GM19468 (cell line): ENCODE data around the gene KRTAP5-7.
"Not testable (repeated sequence)": the region's sequence is repeated elsewhere in the genome, so short reads cannot be mapped to it uniquely, and the experiment has no call there.

Source experiments
- ATAC-seq: cut with Tn5 transposase; IDR thresholded peaks from one replicate; pipeline ENCODE4 v1.9.1; 2021; ENCODE audit warnings: mild to moderate bottlenecking, moderate library complexity, moderate number of reproducible peaks; ENCODE audit not compliant: unreplicated experiment; ENCODE audit errors: extremely low read depth

KRTAP5-7 gene

DNA sequence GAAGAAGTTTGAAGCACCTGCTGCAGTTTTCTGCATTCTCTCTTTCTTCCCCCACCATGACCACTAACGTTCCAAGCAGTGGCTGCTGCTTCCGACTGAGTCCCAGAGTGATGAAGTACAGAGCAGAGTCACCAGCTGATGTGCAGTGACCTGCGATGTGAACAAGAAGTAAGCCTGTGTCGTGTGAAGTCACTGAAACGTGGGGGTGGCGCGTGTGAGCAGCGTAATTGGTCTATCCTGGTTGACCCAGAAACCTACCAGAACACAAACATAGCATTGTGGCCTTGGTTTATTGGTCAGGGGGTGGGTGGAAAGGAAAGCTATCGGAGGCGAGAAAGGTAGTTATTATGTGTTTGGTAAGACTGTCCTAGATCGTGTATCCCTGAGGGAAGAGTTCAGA lies 3.5 kb downstream of the KRTAP5-7 start:
- ATAC-seq = no peak

DNA sequence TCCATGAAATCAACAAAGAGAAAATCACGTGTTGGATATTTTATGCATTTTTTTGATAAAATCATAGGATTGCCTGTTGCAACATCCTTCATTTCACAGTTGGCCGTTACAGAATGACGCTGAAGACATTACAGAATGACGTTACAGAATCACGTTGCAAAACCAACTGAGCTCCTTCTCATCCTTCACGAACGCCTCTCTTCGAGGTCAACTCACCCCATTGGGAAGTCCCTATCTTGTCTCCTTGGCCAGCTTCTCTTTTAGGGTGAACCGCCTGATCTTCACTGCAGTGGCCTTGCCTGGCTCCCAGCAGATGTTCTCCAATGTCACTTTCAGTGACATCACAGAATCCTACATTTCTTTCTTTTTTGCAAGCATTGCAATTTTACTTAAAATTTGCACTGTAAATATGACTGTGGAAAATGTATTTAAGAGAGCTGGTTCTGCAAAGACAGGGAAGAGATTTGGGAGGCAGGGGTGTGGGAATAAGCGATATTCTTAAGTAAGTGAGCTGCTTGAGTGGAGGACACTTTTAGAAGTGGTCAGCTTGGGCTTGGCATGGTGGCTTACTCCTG lies 5.1 kb downstream of the KRTAP5-7 start:
- ATAC-seq = no peak

DNA sequence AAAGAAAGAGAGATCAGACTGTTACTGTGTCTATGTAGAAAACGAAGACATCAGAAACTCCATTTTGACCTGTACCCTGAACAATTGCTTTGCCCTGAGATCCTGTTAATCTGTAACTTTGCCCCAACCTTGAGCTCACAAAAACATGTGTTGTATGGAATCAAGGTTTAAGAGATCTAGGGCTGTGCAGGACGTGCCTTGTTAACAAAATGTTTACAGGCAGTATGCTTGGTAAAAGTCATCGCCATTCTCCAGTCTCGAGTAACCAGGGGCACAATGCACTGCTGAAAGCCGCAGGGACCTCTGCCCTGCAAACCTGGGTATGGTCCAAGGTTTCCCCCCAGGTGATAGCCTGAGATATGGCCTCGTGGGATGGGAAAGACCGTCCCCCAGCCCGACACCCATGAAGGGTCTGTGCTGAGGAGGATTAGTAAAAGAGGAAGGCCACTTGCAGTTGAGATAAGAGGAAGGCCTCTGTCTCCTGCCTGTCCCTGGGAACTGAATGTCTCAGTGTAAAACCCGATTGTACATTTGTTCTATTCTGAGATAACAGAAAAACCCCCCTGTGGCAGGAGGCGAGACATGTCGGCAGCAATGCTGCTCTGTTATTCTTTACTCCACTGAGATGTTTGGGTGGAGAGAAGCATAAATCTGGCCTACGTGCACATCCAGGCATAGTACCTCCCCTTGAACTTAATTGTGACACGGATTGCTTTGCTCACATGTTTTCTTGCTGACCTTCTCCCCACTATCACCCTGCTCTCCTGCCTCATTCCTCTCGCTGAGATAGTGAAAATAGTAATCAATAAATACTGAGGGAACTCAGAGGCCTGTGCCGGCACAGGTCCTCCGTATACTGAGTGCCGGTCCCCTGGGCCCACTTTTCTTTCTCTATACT lies 7.9 kb downstream of the KRTAP5-7 start:
- not testable (repeated sequence) for ATAC-seq

DNA sequence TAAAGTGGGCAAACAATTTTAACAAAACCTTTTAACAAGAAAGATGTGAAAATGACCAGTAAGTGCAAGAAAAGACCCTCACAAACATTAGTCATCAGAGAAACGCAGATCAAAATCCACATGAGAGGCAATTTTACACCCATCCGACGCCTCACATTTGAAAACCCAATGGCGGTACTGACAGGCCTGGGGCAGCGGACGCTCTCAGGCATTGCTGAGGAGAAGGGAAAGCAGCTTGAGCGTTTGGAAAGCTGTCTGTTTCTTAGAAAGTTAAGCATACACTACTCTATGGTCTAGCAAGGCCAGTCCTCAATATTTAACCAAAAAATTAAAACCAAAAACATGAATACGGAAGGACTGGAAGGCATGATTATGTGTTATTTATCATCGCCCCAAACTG lies 8.8 kb downstream of the KRTAP5-7 start:
- ATAC-seq = no peak

DNA sequence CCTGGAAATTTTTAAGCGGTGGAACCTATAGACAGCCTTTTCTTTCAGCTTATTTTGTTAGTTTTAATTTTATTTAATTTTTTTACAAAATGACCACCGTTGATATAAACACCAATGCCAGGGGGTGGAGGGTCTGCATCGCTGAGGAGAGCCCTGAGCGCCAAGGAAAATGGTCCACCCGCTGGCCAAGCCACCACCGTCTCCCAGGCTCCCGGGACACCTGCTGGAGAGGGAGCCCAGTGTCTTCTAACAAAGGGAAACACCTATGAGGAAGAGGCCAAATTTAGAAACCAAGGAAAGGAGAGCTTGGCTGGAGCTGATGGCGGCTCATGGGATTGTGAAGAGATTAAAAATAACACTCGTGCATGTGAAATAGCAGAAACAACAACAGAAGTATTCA lies 10.5 kb downstream of the KRTAP5-7 start:
- ATAC-seq = no peak

DNA sequence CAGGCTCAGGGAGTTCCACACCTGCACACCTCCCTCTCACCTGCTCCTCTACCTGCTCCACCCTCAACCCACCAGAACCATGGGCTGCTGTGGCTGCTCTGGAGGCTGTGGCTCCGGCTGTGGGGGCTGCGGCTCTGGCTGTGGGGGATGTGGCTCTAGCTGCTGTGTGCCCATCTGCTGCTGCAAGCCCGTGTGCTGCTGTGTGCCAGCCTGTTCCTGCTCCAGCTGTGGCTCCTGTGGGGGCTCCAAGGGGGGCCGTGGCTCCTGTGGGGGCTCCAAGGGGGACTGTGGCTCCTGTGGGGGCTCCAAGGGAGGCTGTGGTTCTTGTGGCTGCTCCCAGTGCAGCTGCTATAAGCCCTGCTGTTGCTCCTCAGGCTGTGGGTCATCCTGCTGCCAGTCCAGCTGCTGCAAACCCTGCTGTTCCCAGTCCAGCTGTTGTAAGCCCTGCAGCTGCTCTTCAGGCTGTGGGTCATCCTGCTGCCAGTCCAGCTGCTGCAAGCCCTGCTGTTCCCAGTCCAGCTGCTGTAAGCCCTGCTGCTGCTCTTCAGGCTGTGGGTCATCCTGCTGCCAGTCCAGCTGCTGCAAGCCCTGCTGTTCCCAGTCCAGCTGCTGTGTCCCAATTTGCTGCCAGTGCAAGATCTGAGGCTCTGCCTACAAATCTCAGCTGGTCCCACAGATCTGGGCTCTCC lies 11.1 kb downstream of the KRTAP5-7 start, which contains the start of gene KRTAP5-8:
KRTAP5-8 (plus strand) TSS at position 49 of the 689 bp plus-strand sequence; CDS start at position 80, 31 bp downstream.
- ATAC-seq = not testable (repeated sequence)

DNA sequence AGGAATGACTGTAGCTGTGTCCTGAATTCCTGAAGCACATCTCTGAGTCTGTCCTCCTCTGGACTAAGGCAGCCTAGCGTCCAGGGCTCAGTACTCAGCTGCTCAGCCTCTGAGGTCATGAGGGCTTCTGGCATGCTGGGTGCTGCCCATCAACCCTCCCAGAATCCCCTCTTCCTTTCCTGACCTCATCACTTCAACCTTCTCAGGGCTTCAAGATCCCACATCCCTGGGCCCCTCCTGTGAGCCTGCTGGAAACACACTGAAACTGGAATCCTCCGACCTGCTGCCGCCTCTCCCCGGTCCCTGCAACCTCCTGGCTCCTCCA lies 11.6 kb downstream of the KRTAP5-7 start:
- ATAC-seq = no peak

DNA sequence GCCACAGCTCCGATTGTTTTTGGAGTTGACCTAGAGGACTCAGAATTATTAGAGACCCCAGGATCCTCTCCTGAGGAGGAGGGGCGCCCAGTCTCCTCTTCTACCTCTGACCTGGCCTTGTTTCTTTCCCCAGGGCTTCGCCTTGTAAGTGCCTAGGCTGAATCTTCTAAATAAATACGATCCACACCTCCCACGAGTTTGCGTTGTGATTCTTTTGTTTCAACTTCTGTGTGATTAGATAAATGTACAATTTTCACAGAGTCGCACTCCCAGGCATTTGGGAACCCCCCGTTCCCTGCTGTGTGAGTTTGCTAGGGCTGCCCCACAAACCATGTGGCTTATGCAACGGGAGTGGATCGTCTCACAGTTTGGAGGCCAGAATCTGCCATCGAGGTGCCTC lies 11.9 kb downstream of the KRTAP5-7 start:
- ATAC-seq = no peak

DNA sequence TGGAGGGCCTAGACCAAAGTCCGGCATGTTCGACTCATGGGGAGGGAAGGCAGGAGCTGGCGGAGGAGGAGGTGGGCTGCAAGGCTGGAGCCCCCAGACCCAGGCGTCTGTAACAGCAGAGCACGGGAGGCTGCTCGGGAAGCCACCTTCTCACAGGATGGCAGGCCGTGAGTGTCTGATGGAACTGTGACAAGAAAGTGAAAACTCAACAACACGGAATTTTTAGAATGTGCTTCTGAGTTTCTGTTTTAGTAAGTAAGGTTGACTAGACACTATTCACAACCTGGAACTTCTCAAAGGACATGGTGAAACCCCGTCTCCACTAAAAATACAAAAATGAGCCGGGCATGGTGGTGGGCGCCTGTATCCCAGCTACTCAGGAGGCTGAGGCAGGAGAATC lies 12.9 kb downstream of the KRTAP5-7 start:
- not testable (repeated sequence) for ATAC-seq

DNA sequence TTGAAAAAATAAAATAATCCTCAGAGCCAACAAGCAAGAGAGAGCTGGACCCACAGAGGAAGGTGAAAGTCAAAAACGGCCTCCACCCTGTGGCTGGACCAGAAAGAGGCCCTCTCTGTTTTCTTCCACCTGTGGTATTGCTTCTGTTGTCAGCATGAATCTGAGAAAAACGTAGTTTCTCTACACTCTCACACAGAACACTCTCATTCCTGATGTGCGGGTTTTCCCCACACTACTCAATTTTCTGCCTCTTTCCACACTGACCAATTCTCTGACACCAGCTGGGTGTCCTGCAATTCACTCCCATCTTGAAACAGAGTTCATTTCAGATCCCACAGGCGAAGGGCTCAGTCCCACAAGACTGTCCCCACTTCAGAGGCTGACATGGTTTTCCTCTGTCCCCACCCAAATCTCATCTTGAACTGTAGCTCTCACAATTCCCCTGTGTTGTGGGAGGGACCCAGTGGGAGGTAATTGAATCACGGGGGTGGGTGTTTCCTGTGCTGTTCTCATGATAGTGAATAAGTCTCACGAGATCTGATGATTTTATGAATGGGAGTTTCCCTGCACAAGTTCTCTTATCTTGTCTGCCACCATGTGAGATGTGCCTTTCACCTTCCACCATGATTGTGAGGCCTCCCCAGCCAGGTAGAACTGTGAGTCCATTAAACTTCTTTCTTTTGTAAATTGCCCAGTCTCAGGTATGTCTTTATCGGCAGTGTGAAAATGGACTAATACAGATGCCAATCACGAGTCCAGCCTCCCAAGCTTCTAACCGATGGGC lies 13.6 kb downstream of the KRTAP5-7 start:
- ATAC-seq = peak; percentile 39

DNA sequence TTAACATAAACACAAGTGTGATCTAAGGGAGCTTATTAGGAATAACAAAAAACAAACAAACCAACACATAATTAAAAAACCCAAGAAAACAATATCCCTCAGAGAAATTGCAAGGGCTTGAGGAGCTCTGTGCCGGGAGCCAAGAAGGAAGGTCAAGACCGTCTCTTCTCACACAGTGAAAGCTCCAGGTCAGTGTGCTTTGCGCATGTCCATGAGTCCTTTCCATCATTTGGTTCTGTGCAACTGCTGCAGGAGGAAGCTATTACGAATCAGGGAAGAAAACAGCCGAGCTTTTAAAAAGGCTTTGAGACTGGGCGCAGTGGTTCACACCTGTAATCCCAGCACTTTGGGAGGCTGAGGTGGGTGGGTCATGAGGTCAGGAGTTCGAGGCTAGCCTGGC lies 15.3 kb downstream of the KRTAP5-7 start:
- no peak for ATAC-seq

DNA sequence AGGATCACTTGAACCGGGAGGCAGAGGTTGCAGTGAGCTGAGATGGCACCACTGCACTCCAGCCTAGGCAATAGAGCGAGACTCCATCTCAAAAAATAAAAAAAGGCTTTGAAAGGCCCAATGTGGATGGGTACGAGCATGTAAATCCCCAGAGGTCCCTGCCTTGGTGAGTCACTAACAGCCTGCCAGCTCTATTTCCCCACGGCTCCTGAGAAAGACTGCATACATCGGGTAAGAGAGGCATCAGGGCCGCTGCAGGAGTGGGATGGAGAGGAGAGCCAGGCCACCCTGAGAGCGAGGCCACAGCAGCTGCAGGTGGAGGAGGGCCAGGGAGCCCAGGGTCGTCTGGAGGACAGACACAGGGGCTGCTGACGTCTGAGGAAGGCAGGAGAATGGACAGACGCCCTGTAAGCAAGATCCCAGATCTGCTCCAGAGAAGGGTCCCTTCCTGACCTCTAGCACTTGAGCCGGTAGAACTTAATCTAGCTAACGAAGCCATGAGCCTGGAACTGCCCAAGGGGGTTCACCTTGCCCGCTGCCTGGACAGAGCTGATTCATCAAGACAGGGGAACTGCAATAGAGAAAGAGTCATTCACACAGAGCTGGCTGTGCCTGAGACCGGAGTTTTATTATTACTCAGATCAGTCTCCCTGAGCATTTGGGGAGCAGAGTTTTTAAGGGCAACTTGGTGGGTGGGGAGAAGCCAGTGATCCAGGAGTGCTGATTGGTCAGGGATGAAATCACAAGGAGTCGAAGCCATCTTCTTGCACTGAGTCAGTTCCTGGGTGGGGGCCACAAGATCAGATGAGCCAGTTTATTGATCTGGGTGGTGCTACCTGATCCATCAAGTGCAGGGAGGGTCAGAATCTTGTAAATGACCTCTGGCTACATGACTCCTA lies 16.1 kb downstream of the KRTAP5-7 start:
- no peak for ATAC-seq

DNA sequence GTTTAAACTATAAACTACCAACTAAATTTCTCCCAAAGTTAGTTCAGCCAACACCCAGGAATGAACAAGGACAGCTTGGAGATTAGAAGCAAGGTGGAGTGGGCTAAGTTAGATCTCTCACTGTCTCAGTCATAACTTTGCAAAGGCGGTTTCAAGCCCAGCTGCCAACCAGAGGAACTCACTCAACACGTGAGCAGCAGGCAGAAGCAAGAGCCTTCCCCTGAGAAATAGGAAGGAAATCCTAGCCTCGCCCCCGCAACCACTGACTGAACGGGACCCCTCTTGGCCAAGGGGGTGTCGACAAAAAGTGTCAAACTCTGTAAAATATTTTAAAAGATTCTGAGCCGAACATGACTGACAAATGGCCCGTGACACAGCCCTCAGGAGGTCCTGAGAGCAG lies 16.8 kb downstream of the KRTAP5-7 start:
- ATAC-seq = no peak

DNA sequence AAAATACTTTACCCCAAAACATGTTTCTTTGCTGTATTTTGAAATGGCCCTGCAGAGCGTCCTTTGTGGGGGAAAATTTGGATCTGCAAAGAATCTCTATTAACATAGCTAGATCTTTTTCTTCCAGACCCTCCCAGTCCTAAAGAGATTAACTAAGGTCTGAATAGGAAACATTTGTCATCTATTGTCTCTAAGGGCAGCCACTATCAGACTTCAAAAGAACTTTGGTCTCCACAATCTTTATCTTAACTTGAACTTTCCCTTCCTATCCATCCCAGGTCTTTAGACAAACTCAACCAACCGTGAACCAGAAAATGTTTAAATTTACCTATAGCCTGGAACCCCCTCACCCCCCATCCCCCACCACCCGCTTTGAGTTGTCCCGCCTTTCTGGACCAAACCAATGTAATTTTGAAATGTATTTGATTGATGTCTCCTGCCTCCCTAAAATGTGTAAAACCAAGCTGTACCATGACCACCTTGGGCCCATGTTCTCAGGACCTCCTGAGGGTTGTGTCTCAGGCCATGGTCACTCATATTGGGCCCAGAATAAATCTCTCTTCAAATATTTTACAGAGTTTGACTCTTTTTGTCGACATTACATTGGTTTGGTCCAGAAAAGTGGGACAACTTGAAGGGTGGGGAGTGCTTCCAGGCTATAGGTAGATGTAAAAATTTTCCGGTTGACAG lies 17.6 kb downstream of the KRTAP5-7 start:
- ATAC-seq = no peak

DNA sequence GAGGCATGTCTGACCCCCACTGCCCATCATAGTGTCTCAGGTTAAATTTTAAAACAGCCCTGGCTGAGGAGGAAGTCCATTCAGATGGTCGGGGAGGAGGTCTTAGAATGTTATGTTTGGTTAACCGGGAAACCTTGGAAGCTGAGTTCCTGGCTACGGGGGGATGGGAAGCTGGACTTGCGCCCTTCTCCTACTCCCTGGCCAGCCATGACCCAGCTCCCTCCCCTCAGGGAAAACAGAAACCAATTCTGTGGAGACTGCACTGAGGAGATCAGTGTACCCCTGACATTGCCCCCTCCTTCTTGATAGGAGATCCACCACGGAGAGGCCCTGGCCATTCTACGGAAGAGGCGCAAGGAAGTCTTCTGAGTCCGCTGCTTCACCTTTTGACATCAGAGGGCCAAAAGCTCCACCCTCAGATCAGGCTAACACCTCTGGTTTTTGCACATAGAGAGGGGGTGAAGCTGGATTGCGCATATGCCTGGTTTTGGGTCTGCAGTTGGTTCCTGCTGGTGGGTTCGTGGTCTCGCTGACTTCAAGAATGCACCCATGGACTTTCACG lies 18.4 kb downstream of the KRTAP5-7 start:
- no peak for ATAC-seq

DNA sequence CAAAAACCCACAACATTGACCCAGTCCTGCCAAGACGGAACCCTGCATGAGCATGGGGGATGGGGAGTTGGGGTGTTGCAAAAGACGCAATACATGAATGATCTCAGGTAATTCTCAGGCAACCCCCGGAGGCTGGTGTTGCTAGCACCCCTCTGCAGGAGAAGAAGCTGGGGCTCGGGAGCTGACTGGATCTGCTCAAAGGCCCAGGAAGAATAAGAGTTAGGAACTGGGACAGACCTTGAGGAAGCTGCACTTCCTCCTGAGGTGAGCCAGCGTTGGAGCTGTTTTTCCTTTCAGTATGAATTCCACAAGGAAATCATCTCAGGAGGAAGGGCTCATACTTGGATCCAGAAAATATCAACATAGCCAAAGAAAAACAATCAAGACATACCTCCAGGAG lies 21.1 kb downstream of the KRTAP5-7 start, which contains the start of gene KRTAP5-9:
KRTAP5-9 (plus strand) TSS at position 301 of the 400 bp plus-strand sequence. CDS start 238 bp downstream, outside the sequence.
- no peak for ATAC-seq

DNA sequence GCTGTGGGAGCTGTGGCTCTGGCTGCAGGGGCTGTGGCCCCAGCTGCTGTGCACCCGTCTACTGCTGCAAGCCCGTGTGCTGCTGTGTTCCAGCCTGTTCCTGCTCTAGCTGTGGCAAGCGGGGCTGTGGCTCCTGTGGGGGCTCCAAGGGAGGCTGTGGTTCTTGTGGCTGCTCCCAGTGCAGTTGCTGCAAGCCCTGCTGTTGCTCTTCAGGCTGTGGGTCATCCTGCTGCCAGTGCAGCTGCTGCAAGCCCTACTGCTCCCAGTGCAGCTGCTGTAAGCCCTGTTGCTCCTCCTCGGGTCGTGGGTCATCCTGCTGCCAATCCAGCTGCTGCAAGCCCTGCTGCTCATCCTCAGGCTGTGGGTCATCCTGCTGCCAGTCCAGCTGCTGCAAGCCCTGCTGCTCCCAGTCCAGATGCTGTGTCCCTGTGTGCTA lies 21.7 kb downstream of the KRTAP5-7 start:
- ATAC-seq = no peak

DNA sequence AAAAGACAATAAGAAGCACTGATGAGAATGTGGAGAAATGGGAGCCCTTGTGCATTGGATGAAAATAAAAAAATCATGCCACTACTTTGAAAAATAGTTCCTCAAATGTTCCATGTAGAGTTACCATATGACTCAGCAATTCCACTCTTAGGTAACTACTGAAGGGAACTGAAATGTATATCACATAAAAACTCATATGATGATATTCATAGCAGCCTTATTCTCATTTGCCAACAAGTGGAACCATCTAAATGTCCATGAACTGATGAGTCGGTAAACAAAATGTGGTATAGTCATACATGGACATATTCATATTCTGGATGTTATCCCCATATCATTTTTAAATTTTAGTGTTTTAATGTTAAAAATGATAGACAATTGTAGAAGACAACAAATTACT lies 24.6 kb downstream of the KRTAP5-7 start:
- ATAC-seq = no peak
